Measurements from ENCODE around the gene ADRM1.

The ADRM1 gene

GRCh38 chr20:62280303-62280702 lies 22.5 kb upstream of the ADRM1 start:
- no peak for DNase-seq (ENCODE audit: low spot score)
- FAIRE-seq: no peak

- FAIRE-seq: no peak
- DNase-seq (ENCODE audit: low spot score): no peak
Measured at GRCh38 chr20:62281161-62281933, 21.4 kb upstream of the ADRM1 start.

- FAIRE-seq (no peak), DNase-seq (ENCODE audit: low spot score) (no peak)
Measured at GRCh38 chr20:62282103-62282502, 20.7 kb upstream of the ADRM1 start.

- DNase-seq (ENCODE audit: low spot score) (no peak), FAIRE-seq (no peak)
Measured at GRCh38 chr20:62282877-62283503, 19.8 kb upstream of the ADRM1 start.

- no peak for FAIRE-seq
Measured at GRCh38 chr20:62284448-62284847, 18.3 kb upstream of the ADRM1 start.

GRCh38 chr20:62285151-62285550 lies 17.6 kb upstream of the ADRM1 start:
- DNase-seq (ENCODE audit: low spot score) (no peak), FAIRE-seq (no peak)

More at GRCh38 chr20:62284448-62284847, 18.3 kb upstream of the ADRM1 start:
- DNase-seq (ENCODE audit: low spot score): no peak

- FAIRE-seq (no peak), DNase-seq (ENCODE audit: low spot score) (no peak)
Measured at GRCh38 chr20:62285722-62286121, 17.1 kb upstream of the ADRM1 start.

- DNase-seq (ENCODE audit: low spot score) (no peak), FAIRE-seq (no peak)
Measured at GRCh38 chr20:62286493-62287064, 16.2 kb upstream of the ADRM1 start.

- FAIRE-seq (no peak), DNase-seq (ENCODE audit: low spot score) (no peak)
Measured at GRCh38 chr20:62287129-62287528, 15.7 kb upstream of the ADRM1 start.

GRCh38 chr20:62287759-62288534 lies 14.8 kb upstream of the ADRM1 start:
- no peak for FAIRE-seq
- no peak for DNase-seq (ENCODE audit: low spot score)

- FAIRE-seq (no peak), DNase-seq (ENCODE audit: low spot score) (no peak)
Measured at GRCh38 chr20:62288535-62289105, 14.2 kb upstream of the ADRM1 start.

GRCh38 chr20:62289131-62289530 lies 13.7 kb upstream of the ADRM1 start:
- DNase-seq (ENCODE audit: low spot score) (no peak), FAIRE-seq (no peak)

- no peak for DNase-seq (ENCODE audit: low spot score)
- FAIRE-seq: no peak
Measured at GRCh38 chr20:62289898-62290297, 12.9 kb upstream of the ADRM1 start.

- FAIRE-seq (no peak), DNase-seq (ENCODE audit: low spot score) (no peak)
Measured at GRCh38 chr20:62291251-62292066, 11.3 kb upstream of the ADRM1 start.

GRCh38 chr20:62292108-62292507 lies 10.7 kb upstream of the ADRM1 start:
- FAIRE-seq: no peak
- DNase-seq (ENCODE audit: low spot score): no peak

GRCh38 chr20:62293111-62293784 lies 9.5 kb upstream of the ADRM1 start:
- no peak for FAIRE-seq
- DNase-seq (ENCODE audit: low spot score): no peak

GRCh38 chr20:62293946-62294345 lies 8.9 kb upstream of the ADRM1 start:
- FAIRE-seq (no peak), DNase-seq (ENCODE audit: low spot score) (no peak)

- FAIRE-seq: no peak
- DNase-seq (ENCODE audit: low spot score): no peak
Measured at GRCh38 chr20:62294516-62294915, 8.3 kb upstream of the ADRM1 start.

GRCh38 chr20:62296724-62297448 lies 5.9 kb upstream of the ADRM1 start:
- no peak for FAIRE-seq
- no peak for DNase-seq (ENCODE audit: low spot score)

Measured in RCC 7860 (cell line).